Measurements from ENCODE around the gene JUND. TPM values are rescaled to one million over a fixed set of nuclear protein-coding genes. Genes with fewer than 3 reads are reported as not detected.

Gene JUND
- total and polyA plus RNA-seq, 2 of the 8 experiments (the other 6 are each of a cell fraction or from before 2014, with no cell fraction given) = 54.0 to 77.5 TPM

GRCh38 chr19:18287836-18288772, 6.7 kb upstream of the JUND start (continued):
- TF ChIP-seq EGR1 (IDR thresholded peaks at IDR 0.05; ENCODE audit: borderline replicate concordance, low read depth, low read length) (peak; percentile 21; the same call in 1 of the 2 replicates), RXRA (IDR thresholded peaks at IDR 0.05; ENCODE audit: insufficient read depth, low read depth, low read length) (0 out of 2 replicates have a peak, but pooled peaks have one; percentile 76), CHD7 (IDR thresholded peaks at IDR 0.05; ENCODE audit: insufficient replicate concordance, low read length) (no peak), ATF2 (IDR thresholded peaks at IDR 0.05; ENCODE audit: low read length) (no peak), RNF2 (IDR thresholded peaks at IDR 0.05; ENCODE audit: borderline replicate concordance, low read depth, low read length, missing control alignments, poor library complexity, severe bottlenecking) (no peak), EP300 (IDR thresholded peaks at IDR 0.05; ENCODE audit: borderline replicate concordance in 1 of 2, low read depth in 2 of 2, low read length in 2 of 2) (peak in 1 of 2 experiments; percentile 87; a peak in 1 of 3 replicates)

Data from H1 (cell line).